Activated CD4-positive, alpha-beta memory T cell treated with anti-CD3 and anti-CD28 coated beads, Interleukin-2, amount 10 ng/mL, durations not matched to agents 7 days and 5 days (primary cell): ENCODE results near the gene SLC6A5. TPM values are rescaled to one million over a fixed set of nuclear protein-coding genes. Genes with fewer than 3 reads are reported as not detected.

Experiments
- CTCF ChIA-PET: fragments of 350-600 bp; sonication (Branson Sonifier 250); formaldehyde crosslinking; loops from one replicate; lab custom pipeline; 2021; ENCODE audit warnings: antibody characterized with exemption, inconsistent platforms; lab: Charles Lee
- POLR2A ChIA-PET: fragments of 350-600 bp; sonication (Branson Sonifier 250); formaldehyde crosslinking; loops from one replicate; lab custom pipeline; 2021; ENCODE audit warnings: antibody characterized with exemption; lab: Charles Lee
- DNase-seq: peaks from one replicate; pipeline ENCODE4 v3.0.0-alpha.2; 2020
- H3K27ac Mint-ChIP-seq: one replicate; pipeline ENCODE4 v1.8.0; 2021; ENCODE audit warnings: mild to moderate bottlenecking, mixed read lengths
- H3K27me3 Mint-ChIP-seq: one replicate; pipeline ENCODE4 v1.8.0; 2021; ENCODE audit warnings: mixed read lengths
- H3K36me3 Mint-ChIP-seq: one replicate; pipeline ENCODE4 v1.8.0; 2021; ENCODE audit warnings: low read depth, mixed read lengths
- H3K4me1 Mint-ChIP-seq: one replicate; pipeline ENCODE4 v1.8.0; 2021; ENCODE audit warnings: mixed read lengths
- H3K4me3 Mint-ChIP-seq: one replicate; pipeline ENCODE4 v1.8.0; 2021; ENCODE audit warnings: mild to moderate bottlenecking, mixed read lengths
- H3K9me3 Mint-ChIP-seq: one replicate; pipeline ENCODE4 v1.8.0; 2021; ENCODE audit warnings: mixed read lengths
- total RNA-seq, 2 experiments: library from RNA; stranded (reverse); gene quantifications; one replicate each; pipeline ENCODE4 v1.2.3, GENCODE V29; 2021

Gene SLC6A5
- total RNA-seq, 2 experiments from 2014 or later: not detected

- Mint-ChIP-seq H3K36me3 (peaks cover 2% of the 10 kb centered on the region), H3K27me3 (peaks cover 94% of the 10 kb centered on the region), H3K27ac (no peak overlapping the region), H3K4me1 (peaks cover 4% of the 10 kb centered on the region), H3K4me3 (no peak overlapping the region), H3K9me3 (no peaks in the 10 kb centered on the region)
- DNase-seq: no peak
- CTCF ChIA-PET: interaction anchor here (1.1 to 1.4 kb wide), 2 partner anchors 9 to 468 kb away, joined by 3 to 4 read pairs; no protein-coding TSS in a partner anchor
- POLR2A ChIA-PET: no interaction called here
Observed at GRCh38 chr11:20600551-20600950, 1.1 kb downstream of the SLC6A5 start.

GRCh38 chr11:20601221-20601914 is 2.0 kb downstream of the SLC6A5 start:
- H3K9me3 Mint-ChIP-seq: no peaks in the 10 kb centered on the region
- no peak overlapping the region for H3K4me3 Mint-ChIP-seq
- no peak for DNase-seq
- no peak overlapping the region for H3K27ac Mint-ChIP-seq
- peaks cover 2% of the 10 kb centered on the region for H3K36me3 Mint-ChIP-seq
- ChIA-PET POLR2A (no interaction called here), CTCF (interaction anchor here (1.1 to 1.7 kb wide), 3 partner anchors 9 to 469 kb away, joined by 3 to 4 read pairs (median 4); no protein-coding TSS in a partner anchor)
- peaks cover 94% of the 10 kb centered on the region for H3K27me3 Mint-ChIP-seq
- H3K4me1 Mint-ChIP-seq: peaks cover 4% of the 10 kb centered on the region

- CTCF ChIA-PET: no interaction called here
- Mint-ChIP-seq H3K27ac (no peak overlapping the region), H3K4me1 (no peaks in the 10 kb centered on the region), H3K36me3 (no peaks in the 10 kb centered on the region), H3K4me3 (no peak overlapping the region), H3K9me3 (no peaks in the 10 kb centered on the region), H3K27me3 (peaks cover 90% of the 10 kb centered on the region)
- POLR2A ChIA-PET: no interaction called here
- no peak for DNase-seq
Observed at GRCh38 chr11:20604295-20604803, 4.9 kb downstream of the SLC6A5 start.

GRCh38 chr11:20604864-20605601 is 5.6 kb downstream of the SLC6A5 start:
- no peak for DNase-seq
- peaks cover 85% of the 10 kb centered on the region for H3K27me3 Mint-ChIP-seq
- no peaks in the 10 kb centered on the region for H3K36me3 Mint-ChIP-seq
- no peaks in the 10 kb centered on the region for H3K9me3 Mint-ChIP-seq
- no peak overlapping the region for H3K27ac Mint-ChIP-seq
- H3K4me1 Mint-ChIP-seq: peaks cover 1% of the 10 kb centered on the region
- ChIA-PET CTCF (no interaction called here), POLR2A (no interaction called here)
- H3K4me3 Mint-ChIP-seq: no peak overlapping the region

- POLR2A ChIA-PET: no interaction called here
Observed at GRCh38 chr11:20605602-20606091, 6.2 kb downstream of the SLC6A5 start.

GRCh38 chr11:20608934-20609333 is 9.5 kb downstream of the SLC6A5 start:
- Mint-ChIP-seq H3K9me3 (no peaks in the 10 kb centered on the region), H3K4me3 (no peak overlapping the region), H3K27me3 (peaks cover 68% of the 10 kb centered on the region), H3K27ac (no peak overlapping the region), H3K36me3 (no peaks in the 10 kb centered on the region), H3K4me1 (peaks cover 6% of the 10 kb centered on the region)
- no peak for DNase-seq
- ChIA-PET POLR2A (no interaction called here), CTCF (interaction anchor here (0.9 to 1.8 kb wide), 5 partner anchors 10 to 481 kb away, joined by 3 to 6 read pairs (median 4); no protein-coding TSS in a partner anchor)

More at GRCh38 chr11:20605602-20606091, 6.2 kb downstream of the SLC6A5 start:
- H3K27ac Mint-ChIP-seq: no peak overlapping the region
- no peaks in the 10 kb centered on the region for H3K9me3 Mint-ChIP-seq
- DNase-seq: no peak
- CTCF ChIA-PET: no interaction called here
- H3K27me3 Mint-ChIP-seq: peaks cover 85% of the 10 kb centered on the region
- H3K4me1 Mint-ChIP-seq: peaks cover 6% of the 10 kb centered on the region
- H3K36me3 Mint-ChIP-seq: no peaks in the 10 kb centered on the region
- no peak overlapping the region for H3K4me3 Mint-ChIP-seq

GRCh38 chr11:20609727-20610707 is 10.6 kb downstream of the SLC6A5 start:
- CTCF ChIA-PET: interaction anchor here (0.5 to 2.8 kb wide), 10 partner anchors 9 to 482 kb away, joined by 3 to 15 read pairs (median 4); no protein-coding TSS in a partner anchor
- H3K27me3 Mint-ChIP-seq: peaks cover 64% of the 10 kb centered on the region
- peak overlapping the region; percentile 43 for H3K4me3 Mint-ChIP-seq
- H3K36me3 Mint-ChIP-seq: no peaks in the 10 kb centered on the region
- H3K9me3 Mint-ChIP-seq: no peaks in the 10 kb centered on the region
- POLR2A ChIA-PET: no interaction called here
- H3K27ac Mint-ChIP-seq: no peak overlapping the region
- peak; percentile 62 for DNase-seq
- H3K4me1 Mint-ChIP-seq: peaks cover 6% of the 10 kb centered on the region

- H3K9me3 Mint-ChIP-seq: no peaks in the 10 kb centered on the region
- peaks cover 55% of the 10 kb centered on the region for H3K27me3 Mint-ChIP-seq
- POLR2A ChIA-PET: no interaction called here
- no peak for DNase-seq
- no peak overlapping the region for H3K27ac Mint-ChIP-seq
- H3K4me1 Mint-ChIP-seq: peaks cover 6% of the 10 kb centered on the region
- no peak overlapping the region for H3K4me3 Mint-ChIP-seq
- CTCF ChIA-PET: interaction anchor here (0.8 to 2.8 kb wide), 6 partner anchors 9 to 483 kb away, joined by 3 to 15 read pairs (median 4); no protein-coding TSS in a partner anchor
- no peaks in the 10 kb centered on the region for H3K36me3 Mint-ChIP-seq
Observed at GRCh38 chr11:20610825-20611224, 11.4 kb downstream of the SLC6A5 start.

- no peaks in the 10 kb centered on the region for H3K36me3 Mint-ChIP-seq
- peaks cover 49% of the 10 kb centered on the region for H3K27me3 Mint-ChIP-seq
- H3K4me3 Mint-ChIP-seq: no peak overlapping the region
- no peak overlapping the region for H3K27ac Mint-ChIP-seq
- DNase-seq: no peak
- ChIA-PET POLR2A (no interaction called here), CTCF (interaction anchor here (0.8 to 2.8 kb wide), 3 partner anchors 9 to 484 kb away, joined by 3 to 15 read pairs (median 4); no protein-coding TSS in a partner anchor)
- H3K4me1 Mint-ChIP-seq: peaks cover 6% of the 10 kb centered on the region
- no peaks in the 10 kb centered on the region for H3K9me3 Mint-ChIP-seq
Observed at GRCh38 chr11:20611445-20611844, 12.0 kb downstream of the SLC6A5 start.

- H3K4me1 Mint-ChIP-seq: peaks cover 6% of the 10 kb centered on the region
- ChIA-PET POLR2A (no interaction called here), CTCF (interaction anchor here (1.1 to 2.8 kb wide), 2 partner anchors 10 to 484 kb away, joined by 4 to 15 read pairs; no protein-coding TSS in a partner anchor)
- DNase-seq: no peak
- no peaks in the 10 kb centered on the region for H3K9me3 Mint-ChIP-seq
- H3K27ac Mint-ChIP-seq: no peak overlapping the region
- peaks cover 47% of the 10 kb centered on the region for H3K27me3 Mint-ChIP-seq
- H3K36me3 Mint-ChIP-seq: no peaks in the 10 kb centered on the region
- H3K4me3 Mint-ChIP-seq: no peak overlapping the region
Observed at GRCh38 chr11:20611892-20612291, 12.5 kb downstream of the SLC6A5 start.

GRCh38 chr11:20612416-20612815 is 13.0 kb downstream of the SLC6A5 start:
- Mint-ChIP-seq H3K9me3 (no peaks in the 10 kb centered on the region), H3K4me3 (no peak overlapping the region), H3K4me1 (peaks cover 6% of the 10 kb centered on the region), H3K27ac (no peak overlapping the region), H3K36me3 (no peaks in the 10 kb centered on the region), H3K27me3 (peaks cover 41% of the 10 kb centered on the region)
- DNase-seq: no peak
- CTCF ChIA-PET: interaction anchor here (2.8 kb wide), 1 partner anchor 485 kb away, joined by 15 read pairs; no protein-coding TSS in a partner anchor
- POLR2A ChIA-PET: no interaction called here

GRCh38 chr11:20616920-20617319 is 17.5 kb downstream of the SLC6A5 start:
- Mint-ChIP-seq H3K27ac (no peak overlapping the region), H3K27me3 (peaks cover 15% of the 10 kb centered on the region), H3K9me3 (no peaks in the 10 kb centered on the region), H3K36me3 (no peaks in the 10 kb centered on the region), H3K4me1 (no peaks in the 10 kb centered on the region), H3K4me3 (no peak overlapping the region)
- ChIA-PET POLR2A (no interaction called here), CTCF (no interaction called here)
- DNase-seq: no peak
